HG03064 (cell line): ENCODE measurements around the gene FAM163B.
"Not testable (repeated sequence)": the region's sequence is repeated elsewhere in the genome, so short reads cannot be mapped to it uniquely, and the experiment has no call there.

ENCODE experiments used
- ATAC-seq: cut with Tn5 transposase; IDR thresholded peaks from one replicate; pipeline ENCODE4 v1.9.1; 2021; ENCODE audit warnings: low read depth; ENCODE audit not compliant: unreplicated experiment

Gene FAM163B

GRCh38 chr9:133640580-133641395 is 31.6 kb upstream of the FAM163B start:
- ATAC-seq = no peak

DNA sequence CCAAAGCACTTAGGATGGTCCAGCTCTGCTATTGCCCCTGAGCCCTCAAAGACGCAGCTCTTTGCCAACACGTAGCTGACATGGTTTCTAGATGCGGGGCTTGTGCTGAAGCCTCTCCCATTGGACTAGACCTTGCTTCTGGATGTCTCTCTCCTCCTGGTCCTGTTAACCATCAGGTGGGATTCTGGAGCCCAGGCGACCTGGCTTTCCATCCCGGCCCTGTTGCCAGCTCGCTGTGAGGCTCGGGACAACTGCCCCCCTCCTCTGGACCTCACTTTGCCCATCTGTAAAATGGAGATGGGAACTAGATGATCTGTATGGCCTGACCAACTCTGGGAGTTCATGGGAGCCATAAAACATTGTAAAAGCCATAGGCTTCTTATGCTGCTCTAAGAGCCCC is 31.0 kb upstream of the FAM163B start:
- no peak for ATAC-seq

- ATAC-seq = no peak
Observed at GRCh38 chr9:133639613-133640012, 30.4 kb upstream of the FAM163B start.

- no peak for ATAC-seq
Observed at GRCh38 chr9:133638711-133639110, 29.5 kb upstream of the FAM163B start.

- ATAC-seq = no peak
Observed at GRCh38 chr9:133638076-133638475, 28.9 kb upstream of the FAM163B start.

DNA sequence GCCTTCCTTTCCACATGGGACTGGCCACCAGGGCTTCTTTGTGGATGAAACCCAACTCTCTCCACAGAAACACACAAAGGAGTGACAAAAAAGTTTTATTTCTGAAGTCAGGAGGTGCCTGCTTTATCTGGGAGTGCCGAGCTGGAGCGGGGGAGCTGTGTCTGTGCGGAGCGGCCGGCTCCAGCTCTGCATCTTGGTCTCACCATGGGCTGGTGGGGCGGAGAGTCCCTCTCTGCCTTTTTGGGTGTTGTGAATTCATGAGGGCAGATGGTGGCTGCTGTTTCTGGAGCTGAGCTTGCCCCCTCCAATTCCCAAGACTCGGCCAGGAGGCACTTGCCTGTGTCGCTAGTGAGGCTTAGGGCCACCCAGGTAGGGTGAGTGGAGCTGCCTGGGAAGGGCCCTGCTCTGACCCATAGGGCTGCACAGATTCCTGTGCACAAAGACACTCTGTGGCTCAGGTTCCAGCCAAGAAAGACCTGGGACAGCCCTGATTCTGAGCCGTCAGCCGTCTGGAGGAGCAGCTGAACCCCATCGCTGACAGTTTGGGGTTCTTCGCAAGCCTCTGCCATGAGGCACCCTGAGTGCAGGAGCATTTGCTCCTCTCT is 28.4 kb upstream of the FAM163B start:
- no peak for ATAC-seq

DNA sequence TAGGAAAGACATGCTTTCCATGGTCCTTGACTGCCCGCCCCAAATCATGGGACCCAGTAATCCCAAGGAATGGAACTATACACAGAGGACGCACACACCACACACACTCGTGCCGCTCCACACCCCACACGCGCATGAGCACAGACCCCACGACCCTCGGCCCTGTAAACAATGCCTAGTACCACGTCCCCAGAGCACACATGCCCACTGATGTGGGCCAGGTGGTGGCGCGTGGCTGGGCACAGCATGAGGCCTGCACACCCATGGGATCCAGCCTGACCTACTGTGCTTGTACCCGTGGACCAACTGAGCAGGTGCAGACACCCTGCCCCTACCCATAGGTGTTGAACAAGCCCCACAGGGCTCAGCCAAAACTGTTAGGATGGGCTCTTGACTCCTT is 27.7 kb upstream of the FAM163B start:
- no peak for ATAC-seq

DNA sequence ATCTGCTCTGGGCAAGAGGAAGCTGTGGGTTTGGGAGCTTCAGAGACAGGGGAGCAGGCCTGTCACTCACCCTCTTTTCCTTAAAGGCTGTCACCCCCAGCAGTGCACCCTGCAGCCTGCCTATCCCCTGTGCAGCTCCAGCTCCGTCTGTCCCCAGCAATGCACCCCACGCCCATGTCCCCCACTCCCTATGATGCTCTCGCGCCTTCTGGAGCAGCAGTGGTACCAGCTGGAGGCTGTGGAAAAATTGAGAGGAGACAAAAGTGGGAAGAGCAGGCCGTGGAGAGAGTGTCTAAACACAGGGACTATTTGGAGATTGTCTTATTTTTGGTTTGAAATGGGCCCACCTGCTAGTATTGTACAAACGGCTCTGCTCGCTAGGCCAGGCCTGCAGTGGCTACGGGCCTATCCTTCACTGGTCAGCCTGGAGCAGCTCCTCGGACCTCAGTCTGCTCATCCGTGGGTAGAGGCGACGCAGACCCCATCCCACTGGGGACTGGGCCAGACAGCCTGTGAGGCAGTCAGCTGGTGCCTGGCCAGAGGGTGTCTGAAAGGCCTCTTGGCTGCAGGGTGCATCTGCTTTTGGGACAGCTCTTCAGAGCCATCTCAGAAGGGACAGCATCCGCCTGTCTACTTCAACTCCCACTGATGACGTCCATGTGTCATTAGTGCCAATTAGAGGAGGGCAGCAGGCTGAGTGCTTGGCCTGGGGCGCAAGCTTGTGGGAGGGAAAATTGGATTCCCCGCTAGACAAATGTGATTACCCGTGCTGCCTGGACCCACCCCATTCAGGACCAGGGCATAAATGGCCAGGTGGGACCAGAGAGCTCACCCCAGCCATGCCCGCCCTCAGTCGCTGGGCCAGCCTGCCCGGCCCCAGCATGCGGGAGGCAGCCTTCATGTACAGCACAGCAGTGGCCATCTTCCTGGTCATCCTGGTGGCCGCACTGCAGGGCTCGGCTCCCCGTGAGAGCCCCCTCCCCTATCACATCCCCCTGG is 26.6 kb upstream of the FAM163B start, which contains the start of gene DBH:
Gene DBH, plus strand, starts transcription at position 831 of the 999 bp plus-strand sequence. Its CDS starts 9 bp downstream, at position 840.
- ATAC-seq = no peak

GRCh38 chr9:133635098-133635497 is 25.9 kb upstream of the FAM163B start:
- no peak for ATAC-seq

- no peak for ATAC-seq
Observed at GRCh38 chr9:133634081-133634691, 25.0 kb upstream of the FAM163B start.

GRCh38 chr9:133633681-133634080 is 24.5 kb upstream of the FAM163B start:
- no peak for ATAC-seq

GRCh38 chr9:133632806-133633680 is 23.9 kb upstream of the FAM163B start:
- no peak for ATAC-seq

DNA sequence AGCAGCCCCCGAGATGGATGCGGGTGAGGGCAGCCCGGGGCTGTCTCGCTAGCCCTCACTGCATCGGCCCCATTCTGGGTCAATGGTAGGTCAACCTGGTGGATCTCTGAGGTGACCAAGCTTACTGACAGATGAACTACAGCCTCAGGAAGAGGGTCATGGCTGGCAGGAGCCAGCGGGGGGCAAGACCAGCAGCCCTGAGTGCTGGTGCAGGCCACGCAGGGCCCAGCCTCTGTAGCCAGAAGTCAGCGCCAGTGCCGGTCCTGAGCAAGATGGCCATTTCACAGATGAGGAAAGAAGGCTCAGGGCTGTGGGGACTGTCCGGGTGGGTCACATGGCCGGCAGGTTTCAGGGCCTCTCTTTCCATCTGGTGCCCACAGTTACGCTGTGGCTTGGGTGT is 21.9 kb upstream of the FAM163B start:
- ATAC-seq = no peak

GRCh38 chr9:133629221-133630110 is 20.3 kb upstream of the FAM163B start:
- ATAC-seq = no peak

DNA sequence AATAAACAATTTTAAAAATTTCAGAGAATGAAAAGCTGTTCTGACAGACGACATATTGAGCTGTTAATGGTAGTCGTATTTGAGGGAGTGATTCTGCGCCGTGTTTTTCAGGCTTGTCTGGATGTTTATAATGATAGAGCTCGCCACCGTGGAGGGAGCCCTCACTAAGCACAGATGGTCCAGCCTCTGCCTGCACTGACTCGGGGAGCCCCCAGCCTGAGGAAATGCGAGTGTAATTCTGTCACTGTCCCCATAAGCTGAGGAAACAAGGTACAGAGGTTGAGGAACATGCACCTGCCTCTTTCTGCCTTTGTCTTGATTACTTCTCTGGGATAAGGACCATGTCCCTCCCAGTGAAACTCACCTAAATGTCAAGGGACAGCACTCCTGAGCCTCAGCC is 19.6 kb upstream of the FAM163B start:
- ATAC-seq = no peak

GRCh38 chr9:133627341-133627740 is 18.2 kb upstream of the FAM163B start:
- no peak for ATAC-seq

DNA sequence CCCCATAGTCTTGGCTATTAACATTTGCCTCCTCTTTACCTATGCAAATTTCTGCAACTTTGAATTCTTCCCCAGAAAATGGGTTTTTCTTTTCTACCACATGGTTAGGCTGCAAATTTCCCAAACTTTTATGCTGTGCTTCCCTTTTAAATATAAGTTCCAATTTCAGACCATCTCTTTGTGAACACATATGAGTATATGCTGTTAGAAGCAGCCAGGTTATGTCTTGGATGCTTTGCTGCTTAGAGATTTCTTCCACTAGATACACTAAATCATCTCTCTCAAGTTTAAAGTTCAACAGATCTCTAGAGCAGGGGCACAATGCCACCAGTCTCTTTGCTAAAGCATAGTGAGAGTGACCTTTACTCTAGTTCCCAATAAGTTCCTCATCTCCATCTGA is 16.8 kb upstream of the FAM163B start:
- not testable (repeated sequence) for ATAC-seq

- ATAC-seq = no peak
Observed at GRCh38 chr9:133622555-133622954, 13.4 kb upstream of the FAM163B start.
